GM21717 (cell line): ENCODE data around the gene MRTFA.
"Not testable (repeated sequence)": the region's sequence is repeated elsewhere in the genome, so short reads cannot be mapped to it uniquely, and the experiment has no call there.

Source experiments
- ATAC-seq: cut with Tn5 transposase; IDR thresholded peaks from one replicate; pipeline ENCODE4 v1.9.1; 2021; ENCODE audit warnings: mild to moderate bottlenecking, moderate library complexity; ENCODE audit not compliant: unreplicated experiment

The MRTFA gene

GRCh38 chr22:40628354-40629042, 8.0 kb downstream of the MRTFA start:
- no peak for ATAC-seq

GRCh38 chr22:40627612-40628011, 8.9 kb downstream of the MRTFA start:
- ATAC-seq, result no peak

GRCh38 chr22:40626851-40627250, 9.7 kb downstream of the MRTFA start:
- ATAC-seq, result no peak

GRCh38 chr22:40625794-40626193, 10.7 kb downstream of the MRTFA start:
- ATAC-seq, result not testable (repeated sequence)

GRCh38 chr22:40625281-40625680, 11.2 kb downstream of the MRTFA start:
- ATAC-seq, result not testable (repeated sequence)

GRCh38 chr22:40624770-40625169, 11.7 kb downstream of the MRTFA start:
- ATAC-seq, result no peak

- ATAC-seq, result no peak
Observed at GRCh38 chr22:40621309-40622151, 15.0 kb downstream of the MRTFA start.

GRCh38 chr22:40620464-40621046, 16.0 kb downstream of the MRTFA start:
- ATAC-seq, result no peak

- no peak for ATAC-seq
Observed at GRCh38 chr22:40618400-40618799, 18.1 kb downstream of the MRTFA start.

- ATAC-seq, result no peak
Observed at GRCh38 chr22:40616578-40616977, 19.9 kb downstream of the MRTFA start.

GRCh38 chr22:40613067-40613466, 23.5 kb downstream of the MRTFA start:
- no peak for ATAC-seq

- ATAC-seq, result no peak
Observed at GRCh38 chr22:40612291-40612751, 24.2 kb downstream of the MRTFA start.

- no peak for ATAC-seq
Observed at GRCh38 chr22:40611606-40612005, 24.9 kb downstream of the MRTFA start.

- no peak for ATAC-seq
Observed at GRCh38 chr22:40610329-40610850, 26.1 kb downstream of the MRTFA start.

GRCh38 chr22:40609216-40609615, 27.3 kb downstream of the MRTFA start:
- no peak for ATAC-seq

GRCh38 chr22:40607506-40607905, 29.0 kb downstream of the MRTFA start:
- no peak for ATAC-seq

- no peak for ATAC-seq
Observed at GRCh38 chr22:40606306-40606705, 30.2 kb downstream of the MRTFA start.

GRCh38 chr22:40605761-40606160, 30.8 kb downstream of the MRTFA start:
- ATAC-seq, result no peak

GRCh38 chr22:40603088-40603605, 33.4 kb downstream of the MRTFA start:
- no peak for ATAC-seq

GRCh38 chr22:40602231-40602630, 34.3 kb downstream of the MRTFA start:
- ATAC-seq, result no peak

GRCh38 chr22:40599731-40600130, 36.8 kb downstream of the MRTFA start:
- no peak for ATAC-seq
